ENCODE results near the gene BACE2. TPM values are rescaled to one million over a fixed set of nuclear protein-coding genes. Genes with fewer than 3 reads are reported as not detected.

The BACE2 gene
- total RNA-seq, 1 donor, result 122 TPM

- TF ChIP-seq CTCF (IDR thresholded peaks at IDR 0.05; ENCODE audit: insufficient read depth, low read length), result no peak
- DNase-seq (ENCODE audit: low read depth), result no peak
- no peak overlapping the region for H3K4me3 ChIP-seq (ENCODE audit: low read depth, low read length)
Observed at GRCh38 chr21:41321908-41322495, 154.0 kb downstream of the BACE2 start.

- no peak overlapping the region for H3K4me3 ChIP-seq (ENCODE audit: low read depth, low read length)
- DNase-seq (ENCODE audit: low read depth), result no peak
- TF ChIP-seq CTCF (IDR thresholded peaks at IDR 0.05; ENCODE audit: insufficient read depth, low read length), result no peak
Observed at GRCh38 chr21:41322496-41323382, 154.8 kb downstream of the BACE2 start.

- no peak for DNase-seq (ENCODE audit: low read depth)
- TF ChIP-seq CTCF (IDR thresholded peaks at IDR 0.05; ENCODE audit: insufficient read depth, low read length), result no peak
- H3K4me3 ChIP-seq (ENCODE audit: low read depth, low read length), result no peak overlapping the region
Observed at GRCh38 chr21:41325138-41325912, 157.4 kb downstream of the BACE2 start.

GRCh38 chr21:41326414-41327080 is 158.6 kb downstream of the BACE2 start:
- no peak for TF ChIP-seq CTCF (IDR thresholded peaks at IDR 0.05; ENCODE audit: insufficient read depth, low read length)
- H3K4me3 ChIP-seq (ENCODE audit: low read depth, low read length), result no peak overlapping the region
- no peak for DNase-seq (ENCODE audit: low read depth)

- H3K4me3 ChIP-seq (ENCODE audit: low read depth, low read length), result no peak overlapping the region
- no peak for DNase-seq (ENCODE audit: low read depth)
- no peak for TF ChIP-seq CTCF (IDR thresholded peaks at IDR 0.05; ENCODE audit: insufficient read depth, low read length)
Observed at GRCh38 chr21:41327753-41328152, 159.8 kb downstream of the BACE2 start.
